ENCODE data around the gene AMIGO2. TPM values are rescaled to one million over a fixed set of nuclear protein-coding genes. Genes with fewer than 3 reads are reported as not detected.

Gene AMIGO2
- total RNA-seq, 4 donors from 2014 or later = 5.1 to 14.8 (median 10.5) TPM

GRCh38 chr12:47028981-47029708 lies 50.6 kb downstream of the AMIGO2 start:
- TF ChIP-seq CTCF (IDR thresholded peaks at IDR 0.05; ENCODE audit: low read depth) = no peak

DNA sequence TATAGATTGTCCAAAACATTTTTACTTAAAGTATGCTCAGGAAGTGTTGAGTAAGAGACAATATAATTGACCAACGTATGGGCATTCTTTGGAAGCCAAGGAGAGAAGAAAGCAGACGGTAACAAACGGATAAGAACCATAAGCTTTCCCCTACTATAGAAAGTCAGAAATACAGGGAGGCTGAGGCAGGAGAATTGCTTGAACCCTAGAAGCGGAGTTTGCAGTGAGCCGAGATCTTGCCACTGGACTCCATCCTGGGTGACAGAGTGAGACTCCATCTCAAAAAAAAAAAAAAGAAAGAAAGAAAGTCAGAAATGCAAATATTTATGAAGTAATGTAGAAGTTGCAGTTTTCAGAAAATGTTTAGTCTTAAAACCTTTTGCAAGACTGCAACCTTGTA lies 51.6 kb downstream of the AMIGO2 start:
- no peak for TF ChIP-seq CTCF (IDR thresholded peaks at IDR 0.05; ENCODE audit: low read depth)

Other genes starting within 250 kb of the AMIGO2 start
- gene PCED1B, start 338 bp downstream of the AMIGO2 start, total RNA-seq = 1 to 10 TPM; 2.6 to 4.6 (median 4.2) TPM

All from subcutaneous adipose tissue (tissue), 4 donors.